Neutrophil (primary cell): ENCODE measurements around the gene BHLHE40.

Source experiments
- H3K27ac ChIP-seq: fragments of 200-600 bp; sonication (generic); 2 replicates; pipeline ENCODE4 v1.5.1; 2016; ENCODE audit warnings: mild to moderate bottlenecking, moderate library complexity
- H3K27me3 ChIP-seq: fragments of 200-600 bp; sonication (generic); 2 replicates; pipeline ENCODE4 v1.6.0; 2016; ENCODE audit warnings: mild to moderate bottlenecking
- H3K36me3 ChIP-seq: fragments of 200-600 bp; sonication (generic); 2 replicates; pipeline ENCODE4 v1.5.1; 2017
- H3K4me1 ChIP-seq, 2 experiments: fragments of 200-600 bp in 1 of 2; sonication (generic) in 1 of 2; 1 replicate in 1 of 2; 2 replicates in 1 of 2; pipeline versions ENCODE4 v1.5.1 to v1.6.1; 2013 to 2016; ENCODE audit warnings: low read depth in 1 of 2, low read length in 1 of 2, mild to moderate bottlenecking in 1 of 2, moderate library complexity in 1 of 2; ENCODE audit not compliant: control insufficient read depth in 1 of 2, insufficient read depth in 1 of 2
- H3K4me3 ChIP-seq, 2 experiments: fragments of 200-600 bp in 1 of 2; sonication (generic) in 1 of 2; 1 replicate in 1 of 2; 2 replicates in 1 of 2; pipeline ENCODE4 v1.5.1; 2013 to 2016; ENCODE audit warnings: low read depth in 1 of 2, low read length in 1 of 2, mild to moderate bottlenecking in 1 of 2, moderate library complexity in 1 of 2
- H3K9me3 ChIP-seq: fragments of 200-600 bp; sonication (generic); 2 replicates; pipeline ENCODE4 v1.5.1; 2016
- TF ChIP-seq, protein P1 (sequence below): fragments of 200-600 bp; sonication (generic); IDR thresholded peaks from 2 replicates; pipeline ENCODE4 v1.5.1; 2016; ENCODE audit warnings: antibody characterized with exemption

The BHLHE40 gene

DNA sequence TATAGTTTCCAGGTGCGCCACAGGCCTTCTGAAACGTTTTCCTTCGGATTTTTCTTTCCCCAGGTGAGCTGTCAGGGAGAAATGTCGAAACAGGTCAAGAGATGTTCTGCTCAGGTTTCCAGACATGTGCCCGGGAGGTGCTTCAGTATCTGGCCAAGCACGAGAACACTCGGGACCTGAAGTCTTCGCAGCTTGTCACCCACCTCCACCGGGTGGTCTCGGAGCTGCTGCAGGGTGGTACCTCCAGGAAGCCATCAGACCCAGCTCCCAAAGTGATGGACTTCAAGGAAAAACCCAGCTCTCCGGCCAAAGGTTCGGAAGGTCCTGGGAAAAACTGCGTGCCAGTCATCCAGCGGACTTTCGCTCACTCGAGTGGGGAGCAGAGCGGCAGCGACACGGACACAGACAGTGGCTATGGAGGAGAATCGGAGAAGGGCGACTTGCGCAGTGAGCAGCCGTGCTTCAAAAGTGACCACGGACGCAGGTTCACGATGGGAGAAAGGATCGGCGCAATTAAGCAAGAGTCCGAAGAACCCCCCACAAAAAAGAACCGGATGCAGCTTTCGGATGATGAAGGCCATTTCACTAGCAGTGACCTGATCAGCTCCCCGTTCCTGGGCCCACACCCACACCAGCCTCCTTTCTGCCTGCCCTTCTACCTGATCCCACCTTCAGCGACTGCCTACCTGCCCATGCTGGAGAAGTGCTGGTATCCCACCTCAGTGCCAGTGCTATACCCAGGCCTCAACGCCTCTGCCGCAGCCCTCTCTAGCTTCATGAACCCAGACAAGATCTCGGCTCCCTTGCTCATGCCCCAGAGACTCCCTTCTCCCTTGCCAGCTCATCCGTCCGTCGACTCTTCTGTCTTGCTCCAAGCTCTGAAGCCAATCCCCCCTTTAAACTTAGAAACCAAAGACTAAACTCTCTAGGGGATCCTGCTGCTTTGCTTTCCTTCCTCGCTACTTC is 3.8 kb downstream of the BHLHE40 start:
- no peaks in the 10 kb centered on the region for H3K27me3 ChIP-seq
- peaks cover 71 to 76% of the 10 kb centered on the region in 2 experiments for H3K4me1 ChIP-seq
- H3K36me3 ChIP-seq = peaks cover 11% of the 10 kb centered on the region
- peak overlapping the region in 1 of 2 experiments; percentile 91 for H3K4me3 ChIP-seq
- H3K27ac ChIP-seq = no peak overlapping the region
- no peaks in the 10 kb centered on the region for H3K9me3 ChIP-seq
- TF ChIP-seq, protein P1, sequence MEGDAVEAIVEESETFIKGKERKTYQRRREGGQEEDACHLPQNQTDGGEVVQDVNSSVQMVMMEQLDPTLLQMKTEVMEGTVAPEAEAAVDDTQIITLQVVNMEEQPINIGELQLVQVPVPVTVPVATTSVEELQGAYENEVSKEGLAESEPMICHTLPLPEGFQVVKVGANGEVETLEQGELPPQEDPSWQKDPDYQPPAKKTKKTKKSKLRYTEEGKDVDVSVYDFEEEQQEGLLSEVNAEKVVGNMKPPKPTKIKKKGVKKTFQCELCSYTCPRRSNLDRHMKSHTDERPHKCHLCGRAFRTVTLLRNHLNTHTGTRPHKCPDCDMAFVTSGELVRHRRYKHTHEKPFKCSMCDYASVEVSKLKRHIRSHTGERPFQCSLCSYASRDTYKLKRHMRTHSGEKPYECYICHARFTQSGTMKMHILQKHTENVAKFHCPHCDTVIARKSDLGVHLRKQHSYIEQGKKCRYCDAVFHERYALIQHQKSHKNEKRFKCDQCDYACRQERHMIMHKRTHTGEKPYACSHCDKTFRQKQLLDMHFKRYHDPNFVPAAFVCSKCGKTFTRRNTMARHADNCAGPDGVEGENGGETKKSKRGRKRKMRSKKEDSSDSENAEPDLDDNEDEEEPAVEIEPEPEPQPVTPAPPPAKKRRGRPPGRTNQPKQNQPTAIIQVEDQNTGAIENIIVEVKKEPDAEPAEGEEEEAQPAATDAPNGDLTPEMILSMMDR = no peak

GRCh38 chr3:4983739-4984510 is 4.7 kb downstream of the BHLHE40 start:
- no peak overlapping the region for H3K27ac ChIP-seq
- TF ChIP-seq, protein P1 = no peak

GRCh38 chr3:4984511-4984864 is 5.3 kb downstream of the BHLHE40 start:
- Histone ChIP-seq H3K4me1 (peaks cover 68 to 76% of the 10 kb centered on the region in 2 experiments), H3K27ac (no peak overlapping the region), H3K36me3 (peaks cover 11% of the 10 kb centered on the region), H3K4me3 (no peak overlapping the region), H3K27me3 (no peaks in the 10 kb centered on the region), H3K9me3 (no peaks in the 10 kb centered on the region)
- TF ChIP-seq, protein P1 = no peak

More at GRCh38 chr3:4983739-4984510, 4.7 kb downstream of the BHLHE40 start:
- Histone ChIP-seq H3K4me3 (no peak overlapping the region), H3K36me3 (peaks cover 11% of the 10 kb centered on the region), H3K27me3 (no peaks in the 10 kb centered on the region), H3K9me3 (no peaks in the 10 kb centered on the region), H3K4me1 (peaks cover 72 to 76% of the 10 kb centered on the region in 2 experiments)

- Histone ChIP-seq H3K36me3 (peaks cover 11% of the 10 kb centered on the region), H3K9me3 (no peaks in the 10 kb centered on the region), H3K27ac (peak overlapping the region; percentile 92), H3K4me1 (peaks cover 63 to 75% of the 10 kb centered on the region in 2 experiments), H3K27me3 (no peaks in the 10 kb centered on the region), H3K4me3 (peak overlapping the region in 1 of 2 experiments; percentile 69)
- TF ChIP-seq, protein P1 = no peak
These were observed 6.3 kb downstream of the BHLHE40 start for GRCh38 chr3:4985330-4986174.
